Non-pigmented ciliary epithelial cell (primary cell): ENCODE results near the gene ERMN.
"Not testable (repeated sequence)": the region's sequence is repeated elsewhere in the genome, so short reads cannot be mapped to it uniquely, and the experiment has no call there.

ENCODE experiments used
- DNase-seq: peaks from one replicate; pipeline ENCODE4 v3.0.0-alpha.2; 2010; ENCODE audit warnings: low read depth

The ERMN gene

DNA sequence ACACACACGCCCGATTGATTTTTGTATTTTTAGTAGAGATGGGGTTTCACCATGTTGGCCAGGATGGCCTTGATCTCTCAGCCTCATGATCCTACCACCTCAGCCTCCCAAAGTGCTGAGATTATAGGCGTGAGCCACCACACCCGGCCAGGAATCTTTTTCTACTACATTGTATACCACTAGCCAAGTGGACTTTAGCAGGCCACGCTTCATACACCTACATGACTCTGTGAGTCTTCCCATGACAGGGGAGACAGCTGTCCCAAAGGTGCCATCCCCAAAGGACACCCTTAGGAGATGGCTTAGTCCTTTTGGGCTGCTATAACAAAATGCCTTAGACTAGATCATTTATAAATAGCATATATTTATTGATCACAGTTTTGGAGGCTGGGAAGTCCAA lies 32.8 kb downstream of the ERMN start:
- DNase-seq: no peak

DNA sequence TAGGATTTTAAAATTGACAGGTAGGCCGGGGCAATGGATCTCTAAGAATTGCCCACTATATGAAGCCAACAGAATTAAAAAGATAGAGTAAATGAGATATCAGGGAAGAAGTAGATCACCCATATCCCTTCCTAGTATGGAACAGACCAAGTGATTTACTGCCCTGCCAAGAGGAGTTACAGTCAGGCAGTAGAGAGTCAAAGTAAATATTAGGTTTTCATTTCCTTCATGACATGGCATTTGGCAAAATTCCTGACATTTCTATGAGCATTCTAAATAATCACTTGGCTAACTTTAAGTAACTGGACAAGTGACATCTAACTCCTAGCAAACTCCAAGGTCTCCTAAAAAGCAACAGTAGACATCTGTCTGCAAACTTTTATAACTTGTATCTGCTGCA lies 34.6 kb downstream of the ERMN start:
- no peak for DNase-seq

DNA sequence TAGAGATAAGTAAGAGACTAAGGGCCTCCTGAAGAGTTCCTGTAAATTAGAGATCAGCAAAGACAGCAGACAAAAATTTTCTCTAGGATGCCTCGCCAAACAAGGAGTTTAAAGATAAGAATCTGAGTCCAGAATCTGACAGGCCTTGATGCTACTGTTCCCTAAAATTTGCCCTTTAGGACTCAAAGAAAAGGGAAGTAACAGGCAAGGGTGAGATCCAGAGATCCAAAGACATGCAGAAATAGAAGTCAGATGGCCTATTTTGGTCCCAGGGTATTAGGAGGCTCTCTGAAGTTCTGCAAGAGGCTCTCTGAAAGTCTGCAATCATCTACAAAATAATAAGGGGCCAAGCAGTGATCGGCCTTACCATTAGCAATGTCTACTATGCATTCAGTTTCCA lies 35.1 kb downstream of the ERMN start:
- DNase-seq: no peak

DNA sequence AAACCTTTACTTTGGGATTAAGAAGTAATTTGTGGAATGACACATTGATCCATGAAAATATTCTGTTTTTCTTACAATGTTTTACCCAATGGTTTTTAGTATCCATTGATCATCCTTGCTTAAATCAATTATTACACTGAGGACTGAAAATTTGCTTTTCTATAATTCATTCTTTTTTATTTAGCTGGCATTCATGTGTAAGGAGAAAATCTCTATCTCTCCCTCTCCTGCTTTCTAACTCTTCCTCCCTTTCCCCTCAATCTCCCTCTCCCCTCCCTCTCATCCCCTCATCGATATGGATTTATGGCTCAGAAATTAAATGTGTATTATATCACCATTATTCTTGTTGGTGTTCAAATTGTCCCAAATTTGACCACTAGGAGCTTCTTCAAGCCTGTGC lies 38.5 kb downstream of the ERMN start:
- no peak for DNase-seq

DNA sequence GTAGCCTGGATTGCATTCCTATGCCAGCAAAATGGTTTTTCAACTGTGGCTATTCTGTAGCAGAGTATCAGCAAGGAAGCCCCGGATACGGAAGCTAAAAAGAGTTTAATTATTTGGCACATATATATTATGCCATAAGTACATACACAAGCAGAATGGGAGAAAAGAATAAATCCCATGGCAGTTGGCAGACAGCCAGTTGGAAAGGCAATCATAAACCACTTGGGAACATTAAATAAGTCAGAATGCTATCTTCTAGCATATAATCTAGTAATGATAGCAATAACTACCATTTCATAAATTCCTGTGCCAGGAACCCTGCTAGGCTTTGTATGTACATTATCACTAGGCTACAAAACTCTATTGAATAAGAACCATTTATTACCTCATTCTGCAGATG lies 42.2 kb downstream of the ERMN start:
- DNase-seq: no peak

DNA sequence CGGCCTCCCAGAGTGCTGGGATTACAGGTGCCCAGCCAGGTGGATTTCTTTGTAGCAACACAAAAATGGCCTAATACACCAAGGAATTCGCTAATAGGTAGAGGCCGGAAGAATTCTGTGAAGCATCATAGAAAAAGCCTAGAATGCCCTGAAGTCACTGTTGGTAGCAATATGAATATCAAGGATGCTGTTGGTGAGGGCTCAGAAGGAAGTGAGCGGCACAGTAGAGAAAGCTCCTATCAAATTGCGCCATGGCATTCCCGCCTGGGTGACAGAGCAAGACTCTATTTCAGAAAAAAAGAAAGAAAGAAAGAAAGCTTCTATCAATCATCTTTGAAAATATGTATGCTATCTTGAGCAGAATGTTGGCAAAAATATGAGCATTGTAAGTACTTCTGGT lies 44.3 kb downstream of the ERMN start:
- DNase-seq: no peak

DNA sequence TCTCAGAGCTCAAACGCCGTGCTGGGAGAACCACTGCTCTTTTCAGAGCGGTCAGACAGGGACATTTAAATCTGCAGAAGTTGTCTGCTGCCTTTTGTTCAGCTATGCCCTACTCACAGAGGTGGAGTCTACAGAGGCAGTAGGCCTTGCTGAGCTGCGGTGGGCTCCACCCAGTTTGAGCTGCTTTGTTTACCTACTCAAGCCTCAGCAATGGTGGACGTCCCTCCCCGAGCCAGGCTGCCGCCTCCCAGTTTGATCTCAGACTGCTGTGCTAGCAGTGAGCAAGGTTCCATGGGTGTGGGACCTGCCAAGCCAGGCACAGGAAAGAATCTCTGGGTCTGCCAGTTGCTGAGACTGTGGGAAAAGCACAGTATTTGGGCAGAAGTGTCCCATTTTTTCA lies 46.3 kb downstream of the ERMN start:
- not testable (repeated sequence) for DNase-seq

DNA sequence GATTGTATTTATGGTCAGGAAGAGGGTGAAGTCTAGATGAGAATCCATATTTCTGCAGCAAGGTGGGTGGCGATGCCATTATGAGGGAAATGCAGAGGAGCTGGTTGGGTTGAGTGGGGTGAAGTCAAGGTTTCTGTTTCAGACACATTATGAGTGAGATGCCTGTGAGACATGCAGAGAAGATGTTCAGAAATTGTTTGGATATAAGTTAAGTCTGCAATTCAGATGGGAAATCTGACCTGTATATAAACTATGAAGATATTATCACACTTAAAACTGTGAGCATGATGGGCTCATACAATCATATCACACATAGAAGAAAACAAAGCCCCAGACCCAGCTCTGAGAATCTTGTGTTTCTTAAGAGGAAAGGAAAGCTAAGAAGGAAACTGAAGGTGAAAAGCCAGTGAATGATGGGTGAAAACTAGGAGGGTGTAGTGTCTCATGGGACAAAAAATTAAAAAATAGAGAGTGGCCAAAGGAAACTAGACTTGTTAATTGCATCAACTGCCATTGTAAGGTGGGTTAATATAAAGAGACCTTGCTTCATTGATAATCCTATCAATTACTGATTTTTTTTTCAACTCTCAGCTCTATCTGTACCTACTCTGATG lies 53.9 kb downstream of the ERMN start:
- DNase-seq: no peak

DNA sequence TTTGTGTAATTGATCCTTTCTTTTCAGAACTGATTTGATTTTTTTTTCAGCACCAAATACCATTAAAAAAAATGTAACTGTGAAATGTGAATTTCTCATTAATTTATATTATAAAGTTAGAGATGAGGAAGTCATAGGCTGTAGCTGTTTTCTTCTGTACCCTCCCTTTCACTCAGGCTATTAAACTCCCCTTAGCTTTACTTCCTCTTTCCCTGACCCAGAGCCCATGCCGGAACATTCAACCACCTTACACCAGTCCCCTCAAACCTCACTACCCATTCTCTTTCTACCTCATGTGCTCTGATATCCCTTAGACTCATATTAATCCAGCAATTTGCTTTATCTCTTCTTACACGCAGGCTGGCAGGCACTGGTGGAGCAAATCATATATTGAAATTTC lies 55.7 kb downstream of the ERMN start:
- DNase-seq: no peak

DNA sequence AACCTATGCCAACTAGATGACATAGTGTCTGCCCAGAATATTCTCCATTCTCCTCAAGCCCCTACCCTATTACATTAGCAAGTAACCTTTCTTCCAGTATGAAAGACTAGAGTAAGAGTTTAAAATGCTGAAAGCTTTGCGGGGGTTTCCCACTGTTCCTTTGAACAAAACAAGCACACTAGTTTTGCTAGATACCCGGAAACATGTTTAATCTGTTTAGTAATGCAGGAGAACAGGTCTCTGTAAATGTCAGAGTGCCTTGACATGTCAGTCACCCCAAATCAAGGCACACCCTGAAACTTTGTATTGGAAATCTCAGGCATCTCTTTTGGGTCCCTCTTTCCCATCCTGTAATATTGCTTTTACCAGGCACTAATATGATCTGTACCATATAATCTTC lies 56.6 kb downstream of the ERMN start:
- DNase-seq: no peak
